Fibroblast of skin of back (primary cell): ENCODE measurements around the gene CCNB1IP1. TPM values are rescaled to one million over a fixed set of nuclear protein-coding genes. Genes with fewer than 3 reads are reported as not detected.
"Not testable (repeated sequence)": the region's sequence is repeated elsewhere in the genome, so short reads cannot be mapped to it uniquely, and the experiment has no call there.

Source experiments
- DNase-seq: peaks from one replicate; pipeline ENCODE4 v3.0.0-alpha.2; 2013
- polyA plus RNA-seq, 2 experiments: library from polyadenylated mRNA; unstranded; fragments of 120-200 nt; gene quantifications; one replicate each; pipeline ENCODE4 v1.2.1, GENCODE V29; 2013; ENCODE audit not compliant: insufficient read length in 2 of 2

Gene CCNB1IP1, protein sequence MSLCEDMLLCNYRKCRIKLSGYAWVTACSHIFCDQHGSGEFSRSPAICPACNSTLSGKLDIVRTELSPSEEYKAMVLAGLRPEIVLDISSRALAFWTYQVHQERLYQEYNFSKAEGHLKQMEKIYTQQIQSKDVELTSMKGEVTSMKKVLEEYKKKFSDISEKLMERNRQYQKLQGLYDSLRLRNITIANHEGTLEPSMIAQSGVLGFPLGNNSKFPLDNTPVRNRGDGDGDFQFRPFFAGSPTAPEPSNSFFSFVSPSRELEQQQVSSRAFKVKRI
- 35.1 TPM for polyA plus RNA-seq (2013, experiment 1 of 2; ENCODE audit: insufficient read length)
- polyA plus RNA-seq (2013, experiment 2 of 2; ENCODE audit: insufficient read length) = 33.5 TPM

DNA sequence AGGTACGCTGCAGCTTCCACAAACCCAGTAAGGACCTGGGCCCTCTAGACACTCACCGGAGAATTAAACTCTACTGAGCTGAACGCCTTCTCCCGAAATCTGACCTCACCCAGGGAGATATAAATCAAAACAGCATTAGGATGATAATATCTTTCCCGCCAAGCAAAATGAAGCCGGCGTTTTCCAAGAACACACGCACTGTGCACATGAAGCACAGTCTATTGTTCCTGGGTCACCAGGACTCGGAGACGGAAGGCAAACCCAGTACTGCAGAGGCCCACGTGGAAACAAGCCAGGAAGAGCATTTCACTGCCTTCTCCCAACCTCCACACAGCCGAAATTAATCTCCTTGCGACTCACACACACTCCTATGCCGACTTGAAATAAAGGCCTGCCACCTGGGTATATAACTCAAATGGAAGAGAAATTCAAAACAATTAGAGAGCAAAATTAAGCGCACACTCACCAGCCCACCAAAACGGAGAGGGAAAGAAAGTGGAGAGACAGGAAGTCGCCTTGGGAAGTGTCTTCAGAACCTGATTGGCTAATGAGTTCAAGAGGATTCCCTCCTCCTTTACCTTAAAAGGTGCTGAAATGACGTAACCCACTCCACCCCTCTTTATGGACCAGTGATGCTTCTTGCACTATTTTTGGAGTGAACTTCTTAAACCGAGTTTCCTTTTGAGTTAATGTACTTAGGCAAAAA lies at the start of gene CCNB1IP1:
CCNB1IP1 (minus strand) TSS at position 492 of the 706 bp plus-strand sequence. CDS start 16,756 bp downstream, outside the sequence.
- peak; percentile 93 for DNase-seq

DNA sequence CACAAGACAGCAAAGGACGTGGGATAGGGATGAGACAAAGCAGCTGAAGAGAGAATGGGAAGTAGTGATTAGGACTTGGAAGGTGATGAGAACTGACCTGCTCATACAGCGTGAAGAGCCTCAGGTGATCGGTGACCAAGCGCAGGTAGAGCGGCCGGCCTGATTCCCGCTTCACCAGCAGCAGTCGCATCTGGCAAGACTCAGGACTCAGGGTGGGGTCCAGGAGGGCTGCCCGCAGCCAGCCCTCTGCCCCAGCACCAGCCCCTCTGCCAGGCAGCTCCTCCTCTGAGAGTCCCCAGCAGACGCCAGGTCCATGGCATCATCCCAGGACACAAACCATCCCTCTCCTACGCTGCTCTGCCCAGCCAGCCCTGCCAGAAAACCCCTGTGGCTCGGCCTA lies 49.4 kb upstream of the CCNB1IP1 start:
- DNase-seq = no peak

DNA sequence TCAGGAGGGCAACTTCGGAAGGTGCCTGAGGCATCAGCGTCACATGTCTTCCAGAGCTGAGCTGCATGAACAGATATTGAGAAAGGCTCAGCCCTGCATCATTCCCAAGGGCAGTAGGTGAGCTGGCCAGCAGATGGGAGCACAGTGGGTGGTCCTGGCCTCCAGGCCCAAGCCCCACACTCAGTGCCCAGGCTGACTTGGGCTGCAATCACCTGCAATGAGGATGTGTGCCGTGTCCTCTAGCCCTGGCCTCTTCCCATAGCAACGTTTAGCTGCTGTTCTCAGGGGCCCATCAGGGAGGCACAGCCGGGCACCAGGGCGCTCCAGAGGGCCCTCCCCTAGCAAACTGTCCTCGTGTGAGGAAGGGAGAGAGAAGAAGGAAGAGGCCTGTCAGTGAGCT lies 48.3 kb upstream of the CCNB1IP1 start:
- DNase-seq = no peak

DNA sequence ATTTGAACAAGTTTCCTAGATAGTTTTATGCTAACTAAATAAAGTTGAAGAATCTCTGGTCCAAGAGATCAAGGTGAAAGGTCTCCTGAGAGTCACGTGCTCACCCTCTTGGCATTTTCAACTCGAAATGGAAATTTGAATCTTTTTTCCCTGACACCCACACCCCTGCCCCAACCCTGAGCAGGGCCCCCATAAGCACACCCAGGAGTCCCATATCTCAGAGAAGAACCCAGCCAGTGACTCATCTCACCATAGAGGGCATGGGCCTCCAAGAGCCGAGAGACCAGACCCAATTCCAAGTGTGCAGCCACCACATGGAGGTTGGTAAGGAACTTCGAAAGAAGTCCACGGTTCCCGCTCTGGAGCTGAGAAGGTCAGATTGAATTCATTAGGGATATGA lies 47.6 kb upstream of the CCNB1IP1 start:
- DNase-seq = no peak

DNA sequence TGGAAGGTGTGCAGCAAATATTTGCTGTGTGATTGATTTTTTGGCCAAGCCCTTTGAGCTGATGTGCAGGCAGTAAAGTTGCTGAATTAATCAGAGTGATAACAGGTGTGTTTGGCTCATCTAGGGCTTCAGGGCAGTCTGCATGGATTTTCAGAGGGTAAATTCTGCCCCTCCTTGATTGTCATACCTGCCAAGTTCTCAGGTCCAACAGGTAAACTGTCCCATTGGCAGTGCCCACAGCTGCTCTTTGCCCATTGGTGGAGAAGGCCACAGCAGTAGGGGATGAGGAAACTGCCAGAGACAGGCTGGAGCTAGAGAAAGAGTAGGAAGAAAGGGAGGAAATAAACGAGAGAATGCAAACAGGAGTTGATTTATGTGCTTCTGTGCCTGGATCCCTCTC lies 46.7 kb upstream of the CCNB1IP1 start:
- no peak for DNase-seq

DNA sequence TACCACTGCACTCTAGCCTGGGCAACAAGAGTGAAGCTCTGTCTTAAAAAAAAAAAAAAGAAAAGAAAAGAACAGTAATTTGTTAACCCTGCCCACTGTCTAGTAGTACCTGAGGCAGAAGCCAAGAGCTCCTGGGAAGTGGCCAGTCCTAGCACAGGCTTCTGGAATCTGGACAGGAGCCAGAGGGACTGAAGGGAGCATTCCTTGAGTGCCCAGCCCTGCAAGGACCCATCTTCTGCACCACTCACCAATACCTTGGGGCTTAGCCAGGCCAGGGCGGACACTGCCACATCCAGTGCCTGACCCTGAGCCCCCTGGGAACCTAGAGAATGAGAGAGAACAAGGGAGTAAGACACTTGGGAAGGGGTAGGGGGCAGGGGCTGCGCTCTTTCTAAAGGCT lies 44.1 kb upstream of the CCNB1IP1 start:
- no peak for DNase-seq

DNA sequence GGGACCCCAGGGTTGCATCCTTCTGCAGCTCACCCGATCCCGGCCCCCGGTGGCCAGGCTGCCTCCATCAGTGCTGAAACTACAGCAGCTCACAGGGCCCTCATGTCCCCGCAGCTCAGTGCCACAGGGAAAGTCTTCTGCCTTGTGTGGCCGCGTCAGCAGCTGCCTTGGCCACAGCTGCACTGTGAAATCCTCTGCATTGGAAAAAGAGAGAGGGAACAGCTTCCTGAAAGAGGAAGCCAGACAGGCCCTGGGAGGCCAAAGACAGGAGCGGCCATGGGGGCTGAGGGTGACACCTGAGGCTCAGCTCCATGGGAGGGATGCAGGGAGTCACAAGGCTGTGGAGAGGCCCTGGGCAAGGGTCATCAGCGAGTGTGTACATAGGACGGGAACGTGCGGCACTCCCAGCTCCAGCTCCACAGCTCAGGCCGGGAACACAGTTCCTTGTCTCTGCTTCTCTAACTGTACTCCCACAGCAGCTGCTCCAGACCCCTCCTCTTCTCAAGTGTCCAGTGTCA lies 43.1 kb upstream of the CCNB1IP1 start:
- no peak for DNase-seq

DNA sequence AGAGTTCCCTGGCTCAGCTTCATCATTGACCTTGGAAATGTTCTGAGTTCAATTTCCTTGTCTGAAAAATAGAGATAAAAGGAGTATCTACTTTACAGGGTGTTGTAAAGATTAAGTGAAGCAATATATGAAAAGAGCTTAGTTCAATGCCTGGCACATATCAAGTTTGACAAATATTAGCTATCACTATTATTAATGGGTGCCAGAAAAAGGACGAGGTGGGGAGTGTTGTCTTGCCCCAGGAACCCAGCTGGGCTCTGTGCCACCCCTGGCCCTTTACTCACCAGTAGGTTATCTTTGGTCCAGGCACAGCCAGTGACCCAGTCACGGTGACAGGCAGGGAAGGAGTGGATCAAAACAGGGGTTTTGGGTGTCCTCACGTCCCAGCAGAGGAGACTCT lies 42.4 kb upstream of the CCNB1IP1 start:
- no peak for DNase-seq

DNA sequence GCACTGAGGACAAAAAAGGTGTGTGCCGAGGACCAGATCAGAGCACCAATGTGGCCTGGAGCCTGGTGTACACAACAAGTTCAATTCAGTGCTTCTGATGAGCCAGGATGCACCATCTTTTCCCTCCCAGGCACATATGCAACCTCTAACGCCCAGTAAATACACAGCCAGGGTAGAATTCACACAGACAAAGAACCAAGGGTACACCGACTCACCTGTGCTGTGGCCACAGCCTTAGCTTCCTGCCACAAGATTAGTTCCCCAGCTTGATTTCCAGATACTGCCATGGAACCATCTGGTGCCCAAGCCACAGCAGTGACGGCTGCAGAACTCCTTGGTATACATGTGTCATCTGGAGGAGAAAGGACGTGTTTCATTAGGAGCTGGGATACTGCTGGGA lies 39.7 kb upstream of the CCNB1IP1 start:
- no peak for DNase-seq

DNA sequence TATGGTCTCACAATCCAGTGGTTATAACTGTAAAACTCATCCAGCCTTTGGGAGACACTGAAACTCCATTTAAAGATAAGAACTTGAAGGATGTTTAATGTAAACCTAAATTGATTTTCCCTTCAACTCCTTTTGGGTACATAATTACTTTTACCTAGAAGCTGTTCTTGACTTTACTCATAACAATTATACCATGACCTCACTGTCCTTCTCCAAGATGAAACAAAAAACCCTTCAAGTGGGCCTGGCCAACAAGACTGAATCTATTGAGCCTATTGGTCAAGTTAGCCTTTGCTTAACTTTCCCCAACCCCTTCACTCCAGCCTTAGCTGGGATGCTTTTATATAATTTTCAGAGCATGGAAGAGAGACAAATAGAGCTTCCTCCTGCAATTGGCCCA lies 32.8 kb upstream of the CCNB1IP1 start:
- no peak for DNase-seq

DNA sequence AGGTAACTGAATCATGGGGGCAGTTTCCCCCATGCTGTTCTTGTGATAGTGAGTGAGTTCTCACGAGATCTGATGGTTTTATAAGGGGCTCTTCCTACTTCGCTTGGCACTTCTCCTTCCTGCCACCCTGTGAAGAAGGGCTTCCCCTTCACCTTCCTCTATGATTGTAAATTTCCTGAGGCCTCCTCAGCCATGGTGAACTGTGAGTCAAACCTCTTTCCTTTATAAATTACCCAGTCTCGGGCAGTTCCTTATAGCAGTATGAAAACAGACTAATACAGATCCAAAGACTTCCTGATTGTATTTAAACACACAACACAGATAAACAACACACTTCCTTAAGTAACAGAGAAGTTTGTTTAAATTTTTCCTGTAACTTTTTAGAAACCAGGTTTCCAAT lies 25.4 kb upstream of the CCNB1IP1 start:
- DNase-seq = not testable (repeated sequence)

DNA sequence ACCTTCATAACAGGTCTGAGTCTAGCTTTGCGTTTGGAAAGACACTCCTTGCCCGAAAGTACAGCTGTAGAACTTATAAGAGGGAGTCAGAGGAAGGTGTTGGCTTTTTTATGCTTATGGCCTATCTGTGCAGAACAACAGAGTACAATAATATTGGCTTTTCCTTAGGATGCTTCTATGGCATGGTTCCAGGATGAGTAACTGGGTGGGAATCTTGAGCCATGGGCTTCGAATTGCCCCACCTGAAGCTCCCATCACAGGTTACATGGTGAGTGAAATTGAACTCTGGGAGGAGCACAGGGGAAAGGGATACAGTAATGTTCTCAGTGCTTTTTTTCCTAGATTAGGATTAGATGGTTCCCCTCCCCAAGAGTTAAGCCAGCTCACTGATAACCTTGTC lies 23.3 kb upstream of the CCNB1IP1 start:
- no peak for DNase-seq

DNA sequence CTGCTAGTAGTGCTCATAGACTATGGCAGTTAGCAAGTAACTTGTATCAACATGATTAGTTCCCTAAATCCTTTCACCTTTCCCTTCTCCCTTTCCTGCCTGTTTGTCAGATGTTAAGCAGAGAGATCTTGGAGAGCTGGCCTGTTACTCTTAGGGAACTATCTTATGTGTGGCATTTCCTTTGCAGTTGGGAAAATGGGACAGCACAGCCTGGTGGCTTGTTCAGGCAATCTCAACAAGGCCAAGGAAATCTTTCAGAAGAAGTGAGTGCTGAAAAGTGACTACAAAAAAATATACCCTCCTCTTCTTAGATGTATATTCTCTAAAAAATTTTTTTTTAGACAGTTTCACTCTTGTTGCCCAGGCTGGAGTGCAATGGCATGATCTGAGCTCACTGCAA lies 17.8 kb upstream of the CCNB1IP1 start:
- peak; percentile 5 for DNase-seq

DNA sequence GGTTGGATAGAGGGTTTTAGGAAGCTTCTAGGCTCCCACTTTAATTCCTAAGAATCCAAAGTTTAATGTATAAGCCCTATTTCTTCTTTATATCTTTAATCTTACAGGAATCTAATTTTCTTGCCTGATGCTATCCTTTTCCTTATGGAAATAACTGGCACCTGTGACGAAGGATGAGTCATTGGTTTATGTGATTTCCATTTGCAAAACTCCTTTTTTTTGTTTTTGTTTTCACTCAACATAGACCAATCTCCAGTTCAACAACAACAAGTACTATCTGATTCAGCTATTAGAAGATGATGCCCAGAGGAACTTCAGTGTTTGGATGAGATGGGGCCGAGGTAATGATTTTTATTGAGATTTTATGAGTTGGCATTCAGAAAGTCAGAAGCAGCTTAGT lies 17.2 kb upstream of the CCNB1IP1 start:
- DNase-seq = no peak

DNA sequence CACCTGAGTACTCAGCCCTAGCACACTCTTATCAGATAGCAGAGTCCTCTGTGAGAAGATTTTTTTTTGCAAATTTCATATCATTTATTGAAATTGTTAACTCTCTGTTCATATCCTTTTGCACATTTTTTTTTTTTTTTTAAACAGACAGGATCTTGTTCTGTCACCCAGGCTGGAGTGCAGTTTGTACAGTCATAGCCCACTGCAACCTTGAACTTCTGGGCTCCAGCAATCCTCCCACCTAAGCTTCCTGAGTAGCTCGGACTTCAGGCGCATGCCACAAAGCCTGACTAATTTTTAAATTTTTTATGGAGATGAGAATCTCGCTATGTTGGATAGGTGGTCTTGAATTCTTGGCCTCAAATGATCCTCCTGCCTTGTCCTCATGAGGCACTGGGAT lies 14.7 kb upstream of the CCNB1IP1 start:
- DNase-seq = no peak

DNA sequence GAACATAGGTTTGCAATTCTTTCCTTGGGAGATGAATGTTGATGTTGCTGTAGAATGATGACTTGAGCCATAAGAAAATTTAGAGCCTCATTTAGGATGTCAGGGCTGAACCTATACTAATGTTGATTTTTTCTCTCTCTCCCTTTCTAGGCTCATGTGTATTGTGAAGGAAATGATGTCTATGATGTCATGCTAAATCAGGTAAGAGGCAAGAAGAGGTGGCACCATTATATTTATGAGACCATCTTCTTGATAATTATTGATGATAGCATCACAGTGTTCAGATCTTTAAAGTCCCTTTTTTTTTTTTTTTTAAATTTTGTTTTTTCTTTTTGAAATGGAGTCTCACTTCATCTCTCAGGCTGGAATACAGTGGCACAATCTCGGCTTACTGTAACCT lies 13.6 kb upstream of the CCNB1IP1 start:
- DNase-seq = no peak

DNA sequence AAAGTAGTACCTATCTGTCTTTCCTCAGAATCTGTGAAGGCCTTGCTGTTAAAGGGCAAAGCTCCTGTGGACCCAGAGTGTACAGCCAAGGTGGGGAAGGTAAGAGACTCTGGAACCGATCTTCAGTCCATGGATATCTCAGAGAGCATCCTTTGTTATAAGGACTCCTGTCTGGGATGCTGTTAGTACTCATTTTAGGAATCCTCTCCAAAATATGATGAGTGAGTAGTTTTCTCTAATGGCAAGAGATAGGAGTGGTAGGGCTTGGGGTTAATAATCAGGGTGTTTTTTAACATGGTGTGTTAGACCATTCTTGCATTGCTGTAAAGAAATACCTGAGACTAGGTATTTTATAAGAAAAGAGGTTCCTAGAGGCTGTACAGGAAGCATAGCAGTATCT lies 12.3 kb upstream of the CCNB1IP1 start:
- no peak for DNase-seq

DNA sequence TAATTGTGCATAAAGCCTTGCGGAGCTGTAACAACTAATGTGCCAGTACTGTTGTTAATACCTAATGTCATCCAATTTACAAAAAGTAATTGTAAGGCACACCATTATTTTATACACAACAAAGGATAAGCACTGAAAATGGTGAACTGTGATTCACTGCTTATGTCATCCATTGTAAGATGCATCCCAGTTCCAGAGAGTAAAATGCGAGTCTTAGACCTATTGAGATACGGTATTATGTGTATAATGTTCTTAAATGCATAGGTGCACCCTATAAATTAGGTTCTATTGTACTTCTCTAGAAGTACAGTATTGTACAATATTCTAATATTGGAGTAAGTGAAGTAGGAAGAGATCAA lies 10.8 kb upstream of the CCNB1IP1 start:
- DNase-seq = peak; percentile 17

DNA sequence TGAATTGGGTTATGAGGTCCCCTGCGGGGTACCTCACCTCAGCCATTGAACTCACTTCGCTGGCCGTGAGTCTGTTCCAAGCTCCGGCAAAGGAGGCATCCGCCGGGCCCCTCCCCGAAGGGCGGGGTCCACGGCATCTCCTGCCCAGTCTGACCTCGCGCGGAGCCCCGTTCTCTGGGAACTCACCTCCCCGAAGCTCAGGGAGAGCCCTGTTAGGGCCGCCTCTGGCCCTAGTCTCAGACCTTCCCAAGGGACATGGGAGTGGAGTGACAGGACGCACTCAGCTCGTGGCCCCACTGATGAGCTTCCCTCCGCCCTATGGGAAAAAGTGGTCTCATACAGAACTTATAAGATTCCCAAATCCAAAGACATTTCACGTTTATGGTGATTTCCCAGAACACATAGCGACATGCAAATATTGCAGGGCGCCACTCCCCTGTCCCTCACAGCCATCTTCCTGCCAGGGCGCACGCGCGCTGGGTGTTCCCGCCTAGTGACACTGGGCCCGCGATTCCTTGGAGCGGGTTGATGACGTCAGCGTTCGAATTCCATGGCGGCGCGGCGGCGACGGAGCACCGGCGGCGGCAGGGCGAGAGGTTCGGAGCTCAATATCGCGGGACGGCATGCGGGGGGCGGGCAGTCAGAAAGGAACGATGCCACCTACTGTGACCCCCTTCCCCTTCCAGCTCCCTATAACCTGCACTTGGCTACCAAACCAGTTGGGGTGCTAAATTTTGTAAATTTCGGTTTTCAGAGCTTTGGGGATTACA lies 10.2 kb upstream of the CCNB1IP1 start, which contains the start of gene PARP2:
PARP2 (plus strand) TSS at position 544 of the 770 bp plus-strand sequence; CDS start at position 551, 7 bp downstream.
- DNase-seq = peak; percentile 100

DNA sequence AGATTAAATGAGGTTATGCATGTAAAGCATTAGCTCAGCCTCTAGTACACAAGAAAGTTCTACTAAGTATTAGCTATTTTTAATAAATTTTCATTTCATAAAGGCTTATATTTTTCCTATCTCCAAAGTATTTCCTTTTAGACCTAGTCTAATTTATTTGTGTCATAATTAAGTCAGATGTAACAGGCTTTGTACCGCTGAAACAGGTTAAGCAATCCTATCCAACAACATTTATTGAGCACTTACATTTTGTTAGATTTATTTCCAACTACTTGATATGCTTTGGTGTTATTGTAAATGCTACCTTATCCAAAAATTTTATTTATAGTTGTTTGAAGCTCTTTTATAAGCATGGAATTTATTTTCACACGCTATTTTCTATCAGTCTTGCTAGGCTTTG lies 8.6 kb upstream of the CCNB1IP1 start:
- no peak for DNase-seq

DNA sequence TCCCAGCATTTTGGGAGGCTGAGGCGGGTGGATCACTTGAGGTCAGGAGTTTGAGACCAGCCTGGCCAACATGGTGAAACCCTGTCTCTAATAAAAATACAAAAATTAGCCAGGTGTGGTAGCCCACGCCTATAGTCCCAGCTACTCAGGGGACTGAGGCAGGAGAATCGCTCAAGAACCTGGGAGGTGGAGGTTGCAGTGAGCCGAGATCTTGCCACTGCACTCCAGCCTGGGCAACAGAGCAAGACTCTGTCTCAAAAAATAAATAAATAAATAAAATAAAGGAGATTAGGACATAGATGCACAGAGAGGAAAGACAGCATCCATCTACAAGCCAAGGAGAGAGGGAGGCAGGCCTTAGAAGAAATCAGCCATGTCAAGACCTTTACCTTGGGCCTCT lies 8.0 kb upstream of the CCNB1IP1 start:
- not testable (repeated sequence) for DNase-seq

DNA sequence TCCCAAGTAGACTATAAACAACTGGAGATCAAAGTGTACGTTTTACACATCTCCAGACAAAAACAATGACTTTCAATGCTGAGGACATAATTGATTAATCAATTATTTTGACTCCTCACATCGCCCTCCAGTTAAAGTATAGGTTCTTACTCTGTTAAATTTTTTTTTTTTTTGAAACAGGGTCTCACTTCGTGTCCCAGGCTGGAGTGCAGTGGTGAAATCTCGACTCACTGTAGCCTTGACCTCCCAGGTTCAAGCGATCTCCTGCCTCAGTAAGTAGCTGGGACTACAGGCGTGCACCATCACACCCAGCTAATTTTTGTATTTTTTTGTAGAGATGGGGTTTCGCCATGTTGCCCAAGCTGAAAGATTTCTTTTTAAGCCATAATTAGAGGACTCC lies 938 bp upstream of the CCNB1IP1 start:
- no peak for DNase-seq

DNA sequence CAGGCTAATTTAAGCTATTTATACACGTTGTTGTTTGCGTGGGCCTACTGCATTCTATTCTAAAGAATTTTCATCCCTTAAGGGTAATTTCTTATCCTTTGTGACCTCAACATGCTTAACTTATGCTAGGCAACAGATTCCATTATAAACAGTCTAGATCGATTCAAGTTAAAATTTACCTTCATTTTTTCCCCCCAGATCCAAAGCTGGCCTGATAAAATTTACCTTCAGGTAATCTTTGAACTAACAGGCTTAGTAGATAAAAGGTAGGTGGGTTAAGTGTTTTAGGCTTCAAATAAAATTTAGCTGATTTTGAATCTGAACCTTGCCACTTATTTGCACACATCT lies 389 bp upstream of the CCNB1IP1 start:
- DNase-seq = no peak
